ENCODE results near the gene ELAVL2.

Gene ELAVL2

DNA sequence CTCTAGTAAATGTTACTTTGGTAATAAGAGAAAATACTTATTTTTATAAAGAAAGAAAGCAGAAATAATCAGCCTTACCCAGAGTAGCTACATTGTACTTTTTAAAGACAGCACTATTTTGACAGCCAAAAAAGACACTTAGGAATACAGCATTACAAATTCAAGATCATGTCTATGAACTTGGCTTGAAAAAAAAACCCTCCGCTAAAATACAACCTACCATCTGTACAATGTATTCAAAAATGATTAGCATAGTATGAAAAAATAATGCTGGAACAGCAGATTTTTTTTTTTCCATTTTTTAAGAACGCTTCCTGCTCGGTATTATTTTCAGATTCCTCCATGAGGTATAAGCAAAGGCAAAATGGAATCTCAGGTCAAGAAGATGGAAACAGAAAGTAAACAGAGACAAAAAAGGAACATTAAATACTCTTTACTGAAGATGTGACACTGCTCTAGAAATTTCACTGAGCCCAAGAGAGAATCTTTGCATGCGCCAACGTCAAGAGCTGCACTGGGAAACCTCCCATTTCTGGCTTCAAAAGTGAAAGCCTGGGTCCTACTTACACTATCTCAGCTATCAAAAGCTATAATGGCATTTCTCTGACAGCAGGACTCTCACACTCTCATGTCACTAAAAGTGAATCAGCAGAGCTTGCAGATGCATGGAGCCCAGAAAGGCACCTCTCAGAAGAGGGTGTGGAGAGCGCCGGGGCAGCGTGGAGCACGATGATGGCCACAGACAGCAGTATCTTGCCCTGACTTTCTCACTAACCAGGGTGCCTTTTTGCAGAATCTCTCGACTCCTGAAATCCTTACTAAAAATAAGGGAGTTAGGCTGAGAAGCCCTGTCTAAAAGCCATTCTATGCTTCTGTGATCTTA is 167.4 kb downstream of the ELAVL2 start:
- DNase-seq: no peak

DNA sequence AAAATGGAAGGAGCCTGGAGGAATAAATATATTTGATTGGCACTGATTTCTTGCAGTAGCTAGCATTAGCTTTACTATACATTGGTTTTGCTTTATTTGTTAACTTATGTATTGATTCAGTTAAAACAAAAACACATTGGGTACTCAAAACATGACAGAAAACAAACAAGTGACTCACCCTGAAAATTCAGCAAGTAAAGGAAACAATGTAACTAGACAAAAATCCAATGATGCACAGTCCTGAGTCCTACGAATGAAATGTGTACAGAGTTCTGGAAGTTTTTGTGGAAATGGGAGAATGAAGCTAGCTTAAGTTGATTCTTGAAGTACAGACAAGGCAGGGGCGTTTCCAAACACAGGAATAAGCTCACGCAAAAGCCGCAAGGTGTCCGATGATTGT is 175.0 kb downstream of the ELAVL2 start:
- no peak for DNase-seq

DNA sequence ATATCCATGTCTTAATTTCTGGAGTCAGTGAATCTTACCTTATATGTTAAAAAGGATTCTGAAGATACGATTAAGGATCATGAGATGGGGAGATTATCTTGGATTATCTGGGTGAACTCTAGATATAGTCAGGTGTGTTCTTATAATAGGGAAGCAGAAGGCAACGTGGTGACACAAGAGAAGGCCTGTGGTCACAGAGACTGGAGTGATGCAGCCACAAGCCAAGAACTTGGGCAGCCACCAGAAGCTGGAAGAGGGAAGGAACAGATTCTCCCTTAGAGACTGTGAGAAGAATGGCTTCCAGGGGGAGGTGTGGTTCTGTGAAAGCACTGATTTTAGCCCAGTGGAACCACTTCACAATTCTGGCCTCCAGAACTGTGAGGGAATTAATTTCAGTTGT is 177.4 kb downstream of the ELAVL2 start:
- DNase-seq: no peak

DNA sequence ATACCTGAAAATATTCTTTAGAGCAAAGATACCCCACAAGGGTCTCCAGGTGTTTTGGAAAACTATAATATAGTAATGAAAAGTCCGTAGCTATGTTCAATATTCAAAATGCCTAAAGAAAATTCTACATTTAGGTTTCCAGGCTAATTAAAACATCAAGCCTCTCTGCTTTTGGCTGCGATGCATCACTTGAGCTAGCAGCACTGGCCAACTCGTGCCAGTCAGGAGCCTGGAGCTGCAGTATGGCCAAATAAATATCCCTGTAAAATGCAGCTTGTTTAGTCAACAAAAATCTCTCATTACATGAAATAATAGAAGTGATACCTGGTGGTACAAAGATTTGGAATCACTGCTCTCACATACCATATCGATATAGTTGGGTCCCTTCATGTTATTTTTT is 181.1 kb downstream of the ELAVL2 start:
- DNase-seq: no peak

DNA sequence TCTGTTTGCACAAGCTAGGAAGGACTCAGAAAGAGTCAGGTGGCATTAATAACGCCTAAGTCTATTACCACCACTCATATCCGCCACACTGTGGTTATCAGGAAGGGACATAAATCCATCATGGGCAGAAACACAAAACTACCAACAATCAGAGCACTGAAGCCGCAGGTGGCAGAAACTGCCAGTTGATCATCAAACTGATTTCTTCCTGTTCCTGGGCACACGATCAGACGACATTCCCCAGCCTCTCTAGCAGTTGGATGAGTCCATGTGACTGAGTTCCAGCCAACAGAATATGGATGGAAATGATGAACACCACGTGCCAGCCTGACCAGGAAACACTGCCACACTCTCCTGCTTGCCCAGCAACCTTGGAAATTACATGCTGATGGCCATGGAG is 181.7 kb downstream of the ELAVL2 start:
- no peak for DNase-seq

DNA sequence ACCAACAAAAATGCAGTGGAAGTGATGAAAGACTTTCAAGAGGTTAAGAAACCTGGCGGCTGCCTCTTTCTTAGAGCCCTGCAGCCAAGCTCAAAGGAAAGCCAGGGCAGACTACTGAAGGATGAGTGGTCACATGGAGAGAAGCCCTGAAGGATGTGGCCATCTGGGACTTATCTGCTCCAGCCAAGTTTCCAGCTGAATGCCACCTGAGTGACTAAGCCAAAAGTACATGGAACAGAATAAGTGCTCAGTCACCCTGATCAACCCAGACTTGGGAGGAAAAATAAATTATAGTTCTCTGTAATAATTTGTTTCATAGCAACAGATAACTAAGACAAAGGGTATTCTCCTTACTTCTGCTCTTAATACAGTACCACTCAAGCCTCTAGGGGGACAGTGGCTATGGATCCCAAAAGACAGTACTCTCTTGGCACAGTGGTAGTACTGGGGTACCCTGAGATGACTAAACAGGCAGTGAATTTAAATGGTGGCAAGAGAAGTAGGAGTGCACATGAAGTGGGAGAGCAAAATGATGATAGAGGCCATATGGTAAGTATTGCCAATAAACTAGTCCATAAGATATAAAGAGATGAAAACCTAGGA is 182.3 kb downstream of the ELAVL2 start:
- no peak for DNase-seq
